Testis (tissue), 2 donors: ENCODE results near the gene PCDHA3.
"Not testable (repeated sequence)": the region's sequence is repeated elsewhere in the genome, so short reads cannot be mapped to it uniquely, and the experiment has no call there.

Experiments
- POLR2A ChIP-seq: fragments of 450-650 bp; IDR thresholded peaks from one replicate; pipeline ENCODE4 v1.6.1; 2017; ENCODE audit warnings: antibody characterized with exemption, mild to moderate bottlenecking, moderate library complexity
- TF ChIP-seq, protein P1 (sequence below), 3 experiments: fragments of 450-650 bp in 2 of 3; fragments of 200-600 bp in 1 of 3; sonication (generic) in 1 of 3; IDR thresholded peaks; one replicate each; pipeline ENCODE4 v1.5.1; 2016 to 2019; ENCODE audit warnings: antibody characterized with exemption in 3 of 3, mild to moderate bottlenecking in 2 of 3, moderate library complexity in 1 of 3

DNA sequence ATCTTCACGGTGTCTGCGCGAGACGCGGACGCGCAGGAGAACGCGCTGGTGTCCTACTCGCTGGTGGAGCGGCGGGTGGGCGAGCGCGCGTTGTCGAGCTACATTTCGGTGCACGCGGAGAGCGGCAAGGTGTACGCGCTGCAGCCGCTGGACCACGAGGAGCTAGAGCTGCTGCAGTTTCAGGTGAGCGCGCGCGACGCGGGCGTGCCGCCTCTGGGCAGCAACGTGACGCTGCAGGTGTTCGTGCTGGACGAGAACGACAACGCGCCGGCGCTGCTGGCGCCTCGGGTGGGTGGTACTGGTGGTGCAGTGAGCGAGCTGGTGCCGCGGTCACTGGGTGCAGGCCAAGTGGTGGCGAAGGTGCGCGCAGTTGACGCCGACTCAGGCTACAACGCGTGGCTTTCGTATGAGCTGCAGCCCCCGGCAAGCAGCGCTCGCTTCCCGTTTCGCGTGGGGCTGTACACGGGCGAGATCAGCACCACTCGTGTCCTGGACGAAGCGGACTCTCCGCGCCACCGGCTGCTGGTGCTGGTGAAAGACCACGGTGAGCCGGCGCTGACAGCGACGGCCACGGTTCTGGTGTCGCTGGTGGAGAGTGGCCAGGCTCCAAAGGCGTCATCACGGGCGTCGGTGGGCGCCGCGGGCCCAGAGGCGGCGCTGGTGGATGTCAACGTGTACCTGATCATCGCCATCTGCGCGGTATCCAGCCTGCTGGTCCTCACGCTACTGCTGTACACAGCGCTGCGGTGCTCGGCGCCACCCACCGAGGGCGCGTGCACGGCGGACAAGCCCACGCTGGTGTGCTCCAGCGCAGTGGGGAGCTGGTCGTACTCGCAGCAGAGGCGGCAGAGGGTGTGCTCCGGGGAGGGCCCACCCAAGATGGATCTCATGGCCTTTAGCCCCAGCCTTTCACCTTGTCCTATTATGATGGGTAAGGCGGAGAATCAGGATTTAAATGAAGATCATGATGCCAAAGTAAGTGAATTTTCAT lies 28.9 kb downstream of the PCDHA3 start:
- TF ChIP-seq, protein P1, sequence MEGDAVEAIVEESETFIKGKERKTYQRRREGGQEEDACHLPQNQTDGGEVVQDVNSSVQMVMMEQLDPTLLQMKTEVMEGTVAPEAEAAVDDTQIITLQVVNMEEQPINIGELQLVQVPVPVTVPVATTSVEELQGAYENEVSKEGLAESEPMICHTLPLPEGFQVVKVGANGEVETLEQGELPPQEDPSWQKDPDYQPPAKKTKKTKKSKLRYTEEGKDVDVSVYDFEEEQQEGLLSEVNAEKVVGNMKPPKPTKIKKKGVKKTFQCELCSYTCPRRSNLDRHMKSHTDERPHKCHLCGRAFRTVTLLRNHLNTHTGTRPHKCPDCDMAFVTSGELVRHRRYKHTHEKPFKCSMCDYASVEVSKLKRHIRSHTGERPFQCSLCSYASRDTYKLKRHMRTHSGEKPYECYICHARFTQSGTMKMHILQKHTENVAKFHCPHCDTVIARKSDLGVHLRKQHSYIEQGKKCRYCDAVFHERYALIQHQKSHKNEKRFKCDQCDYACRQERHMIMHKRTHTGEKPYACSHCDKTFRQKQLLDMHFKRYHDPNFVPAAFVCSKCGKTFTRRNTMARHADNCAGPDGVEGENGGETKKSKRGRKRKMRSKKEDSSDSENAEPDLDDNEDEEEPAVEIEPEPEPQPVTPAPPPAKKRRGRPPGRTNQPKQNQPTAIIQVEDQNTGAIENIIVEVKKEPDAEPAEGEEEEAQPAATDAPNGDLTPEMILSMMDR (IDR thresholded peaks at IDR 0.05) = not testable (repeated sequence)
- TF ChIP-seq POLR2A = not testable (repeated sequence)
